LNCaP clone FGC (cell line): ENCODE results near the gene KRTAP10-11.
A peak's percentile ranks its signal among the peaks of the same experiment; 100 is the strongest.

Experiments used
- DNase-seq: peaks from one replicate; pipeline ENCODE4 v3.0.0-alpha.2; 2011; ENCODE audit warnings: low read depth
- H3K4me3 ChIP-seq: 2 replicates; pipeline ENCODE4 v1.5.1; 2011; ENCODE audit warnings: mild to moderate bottlenecking, low read depth, low read length, control low read depth
- TF ChIP-seq, protein P1 (sequence below): IDR thresholded peaks from 2 replicates; pipeline ENCODE4 v1.5.1; 2012; ENCODE audit warnings: mild to moderate bottlenecking; ENCODE audit not compliant: control insufficient read depth, insufficient read depth; ENCODE audit errors: extremely low read depth

Gene KRTAP10-11

DNA sequence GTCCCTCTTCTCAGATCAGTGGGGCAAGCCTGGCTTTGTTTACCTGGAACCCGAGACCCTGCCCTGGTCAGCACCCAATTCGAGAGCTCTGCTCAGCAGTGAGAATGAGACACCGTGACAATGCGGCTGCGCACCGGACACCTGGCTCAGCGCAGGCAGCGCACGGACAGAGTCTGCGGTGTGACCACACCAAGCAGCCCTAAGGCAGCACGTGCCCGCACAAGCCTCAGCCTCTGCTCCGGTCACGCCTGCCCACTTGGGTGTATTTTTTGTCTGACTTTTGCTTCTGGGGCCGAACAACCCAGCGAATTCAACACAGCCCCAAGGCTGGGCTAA lies 29.7 kb upstream of the KRTAP10-11 start:
- no peak for DNase-seq
- no peak overlapping the region for H3K4me3 ChIP-seq
- TF ChIP-seq, protein P1, sequence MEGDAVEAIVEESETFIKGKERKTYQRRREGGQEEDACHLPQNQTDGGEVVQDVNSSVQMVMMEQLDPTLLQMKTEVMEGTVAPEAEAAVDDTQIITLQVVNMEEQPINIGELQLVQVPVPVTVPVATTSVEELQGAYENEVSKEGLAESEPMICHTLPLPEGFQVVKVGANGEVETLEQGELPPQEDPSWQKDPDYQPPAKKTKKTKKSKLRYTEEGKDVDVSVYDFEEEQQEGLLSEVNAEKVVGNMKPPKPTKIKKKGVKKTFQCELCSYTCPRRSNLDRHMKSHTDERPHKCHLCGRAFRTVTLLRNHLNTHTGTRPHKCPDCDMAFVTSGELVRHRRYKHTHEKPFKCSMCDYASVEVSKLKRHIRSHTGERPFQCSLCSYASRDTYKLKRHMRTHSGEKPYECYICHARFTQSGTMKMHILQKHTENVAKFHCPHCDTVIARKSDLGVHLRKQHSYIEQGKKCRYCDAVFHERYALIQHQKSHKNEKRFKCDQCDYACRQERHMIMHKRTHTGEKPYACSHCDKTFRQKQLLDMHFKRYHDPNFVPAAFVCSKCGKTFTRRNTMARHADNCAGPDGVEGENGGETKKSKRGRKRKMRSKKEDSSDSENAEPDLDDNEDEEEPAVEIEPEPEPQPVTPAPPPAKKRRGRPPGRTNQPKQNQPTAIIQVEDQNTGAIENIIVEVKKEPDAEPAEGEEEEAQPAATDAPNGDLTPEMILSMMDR: no peak

- H3K4me3 ChIP-seq: no peak overlapping the region
- TF ChIP-seq, protein P1: no peak
- DNase-seq: no peak
Measured at GRCh38 chr21:44617071-44617501, 29.1 kb upstream of the KRTAP10-11 start.

DNA sequence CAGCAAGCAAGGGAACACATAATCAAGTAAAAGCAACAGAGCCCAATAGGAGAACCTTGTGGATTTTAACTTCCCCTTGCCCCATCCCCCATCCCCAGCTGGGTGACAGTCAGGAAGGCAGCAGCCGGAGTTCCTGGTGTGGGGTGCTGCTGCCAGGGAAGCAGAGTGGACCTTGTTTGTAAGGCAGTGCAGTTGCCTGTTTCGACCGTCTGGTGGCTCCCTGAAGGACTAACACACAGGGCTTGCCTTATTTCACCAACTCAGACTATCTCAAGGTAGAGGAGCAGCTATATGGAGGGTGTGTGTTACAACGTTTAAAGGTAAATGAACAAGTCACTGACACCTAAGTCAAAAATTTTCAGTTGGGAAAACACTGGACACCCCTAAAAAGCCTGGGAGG lies 27.7 kb upstream of the KRTAP10-11 start:
- no peak overlapping the region for H3K4me3 ChIP-seq
- peak; percentile 33 for DNase-seq
- TF ChIP-seq, protein P1: peak; percentile 62

DNA sequence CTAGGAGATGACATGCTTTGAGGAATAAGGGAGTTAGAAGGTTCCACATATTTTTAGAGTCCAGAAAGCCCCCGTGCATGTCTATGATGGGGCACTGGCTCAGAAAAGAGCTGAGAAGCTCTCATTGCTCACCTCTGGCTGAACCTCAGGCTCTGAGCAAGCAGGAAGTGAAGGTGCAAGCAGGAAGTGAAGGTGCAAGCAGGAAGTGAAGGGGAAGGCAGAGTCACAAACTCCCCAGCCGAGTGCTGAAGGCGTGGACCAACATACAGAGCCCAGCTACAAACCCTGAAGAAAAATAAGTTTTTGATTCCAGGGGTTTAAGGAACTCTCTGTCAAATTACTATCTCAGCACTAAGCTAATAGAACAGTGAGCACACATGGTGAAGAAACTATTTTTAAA lies 27.3 kb upstream of the KRTAP10-11 start:
- TF ChIP-seq, protein P1: no peak
- H3K4me3 ChIP-seq: no peak overlapping the region
- DNase-seq: no peak

DNA sequence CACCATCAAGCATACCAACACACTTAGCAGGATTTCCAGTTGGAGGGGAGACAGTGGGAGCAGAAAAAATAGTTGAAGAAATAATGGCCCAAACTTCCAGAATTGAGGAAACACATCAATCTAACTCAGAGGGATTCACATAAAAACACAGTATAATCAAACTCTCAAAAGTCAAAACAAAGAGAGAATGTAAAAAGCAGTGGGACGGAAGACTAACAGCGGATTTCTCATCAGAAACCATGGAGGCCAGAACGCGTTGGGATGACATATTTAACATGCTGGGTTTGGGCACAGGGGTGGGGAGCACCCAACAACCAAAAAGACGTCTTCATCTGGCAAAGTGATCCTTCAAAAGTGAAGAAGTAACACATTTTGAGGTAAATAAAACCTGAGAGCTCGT lies 26.3 kb upstream of the KRTAP10-11 start:
- H3K4me3 ChIP-seq: no peak overlapping the region
- no peak for DNase-seq
- TF ChIP-seq, protein P1: no peak

DNA sequence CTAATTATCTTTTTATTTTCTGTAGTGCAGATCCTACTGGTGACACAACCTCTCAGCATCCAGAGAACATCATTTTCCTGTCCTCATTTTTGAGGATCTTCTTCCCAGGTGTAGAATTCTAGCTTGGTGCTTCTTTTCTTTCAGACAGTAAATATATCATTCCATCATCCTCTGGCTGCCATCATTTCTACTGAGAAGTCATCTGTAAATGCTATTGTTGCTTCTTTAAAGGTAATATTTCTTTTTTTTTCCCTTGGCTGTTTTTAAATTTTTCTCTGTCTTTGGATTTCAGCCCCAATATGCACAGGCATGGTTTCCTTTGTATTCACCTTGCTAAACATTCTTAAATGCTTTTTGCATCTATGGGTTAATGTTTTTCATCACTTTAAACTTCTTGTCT lies 22.6 kb upstream of the KRTAP10-11 start:
- TF ChIP-seq, protein P1: no peak
- no peak overlapping the region for H3K4me3 ChIP-seq
- no peak for DNase-seq

DNA sequence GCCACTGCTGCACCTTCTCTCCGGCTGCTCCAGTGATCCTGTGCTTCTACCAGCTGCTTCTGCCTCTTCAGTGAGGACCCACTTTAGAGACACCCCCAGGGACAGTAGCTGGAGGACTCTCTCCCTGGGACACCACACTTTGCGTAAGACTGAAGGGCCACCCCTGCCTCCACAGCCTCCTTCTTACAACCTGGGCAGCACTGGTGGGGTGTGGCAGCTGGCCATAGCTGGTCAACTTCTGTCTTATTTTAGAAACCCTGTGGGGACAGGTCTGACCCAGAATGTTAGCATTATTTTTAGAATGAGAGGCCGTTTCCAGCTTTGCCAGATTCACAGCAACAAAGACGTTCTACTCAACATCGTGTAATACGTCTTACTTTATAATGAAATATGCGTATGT lies 20.5 kb upstream of the KRTAP10-11 start:
- H3K4me3 ChIP-seq: no peak overlapping the region
- DNase-seq: no peak
- TF ChIP-seq, protein P1: no peak
